GM19328 (cell line): ENCODE measurements around the gene EBF3.

Source experiments
- ATAC-seq: cut with Tn5 transposase; IDR thresholded peaks from one replicate; pipeline ENCODE4 v1.9.1; 2021; ENCODE audit warnings: mild to moderate bottlenecking, moderate library complexity; ENCODE audit not compliant: unreplicated experiment

Gene EBF3

GRCh38 chr10:129877773-129878371, 86.2 kb downstream of the EBF3 start:
- ATAC-seq = no peak

DNA sequence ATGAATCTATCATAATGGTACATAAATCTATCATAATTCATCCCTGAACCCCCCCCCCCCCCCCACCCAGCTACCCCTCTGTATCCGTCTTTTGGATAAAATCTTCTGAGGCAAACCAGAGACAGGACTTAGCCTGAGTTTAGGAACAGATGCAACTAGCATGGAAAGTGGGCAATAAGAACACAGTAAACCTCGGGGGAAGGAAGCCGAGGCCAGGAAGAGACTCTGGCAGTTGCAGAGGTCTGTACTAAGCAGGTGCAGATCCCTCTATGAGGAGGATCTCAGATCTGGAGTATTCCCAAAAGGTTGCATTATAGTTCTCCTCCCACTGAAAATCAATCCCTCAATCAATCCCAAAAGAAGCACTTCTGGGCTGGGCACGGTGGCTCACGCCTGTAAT, 87.2 kb downstream of the EBF3 start:
- ATAC-seq = no peak

- no peak for ATAC-seq
Observed at GRCh38 chr10:129875993-129876726, 87.9 kb downstream of the EBF3 start.

GRCh38 chr10:129873351-129873750, 90.7 kb downstream of the EBF3 start:
- ATAC-seq = no peak

DNA sequence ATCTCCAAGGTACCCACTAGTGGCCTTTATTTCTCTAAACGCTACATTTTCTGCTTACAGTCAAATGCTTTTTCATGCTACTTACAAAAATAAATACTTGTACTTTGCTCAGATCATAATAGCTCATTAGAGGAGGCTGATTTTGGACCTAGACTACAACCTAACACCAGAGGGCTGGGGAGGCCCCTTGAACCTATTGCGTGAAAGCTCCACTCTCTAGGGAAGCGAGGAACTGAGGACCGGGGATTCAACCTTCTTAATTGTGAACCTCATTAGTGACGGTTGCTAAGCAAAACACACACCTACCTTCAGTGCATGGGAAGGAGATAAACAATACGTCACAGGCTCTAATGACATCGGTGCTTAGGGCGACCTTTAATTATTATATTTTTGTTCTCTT, 92.1 kb downstream of the EBF3 start:
- ATAC-seq = no peak

DNA sequence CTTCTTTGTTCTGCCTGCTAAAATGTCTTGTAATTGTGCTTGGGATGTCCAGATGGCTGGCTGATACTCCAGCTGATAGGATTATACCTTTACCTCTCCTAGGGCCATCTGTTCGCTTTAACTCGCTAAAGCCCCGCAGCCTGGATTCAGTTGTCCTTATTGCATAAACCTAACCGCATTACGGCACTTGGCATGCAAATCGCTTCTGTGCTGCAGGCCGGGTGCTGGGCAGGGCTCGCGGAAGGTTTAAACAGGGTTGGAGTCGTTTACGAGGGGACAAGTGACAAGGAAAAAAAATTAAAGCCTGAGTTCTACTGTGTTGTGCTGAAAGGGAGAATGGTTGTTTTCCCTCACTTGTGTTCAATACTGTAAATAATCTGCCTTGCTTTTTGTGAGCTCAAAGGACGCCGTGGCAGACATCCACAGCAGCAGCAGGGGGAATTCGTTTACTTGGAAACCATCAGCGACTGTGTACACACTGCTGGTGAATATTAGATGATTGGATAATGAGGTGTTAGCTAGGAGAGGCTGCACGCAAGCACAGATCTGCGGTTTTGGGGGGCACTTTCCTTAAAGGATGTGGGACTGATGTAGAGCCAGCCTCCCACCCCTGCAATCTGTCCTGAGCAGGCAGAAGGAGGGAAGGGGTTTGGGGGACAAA, 93.0 kb downstream of the EBF3 start:
- ATAC-seq = no peak

DNA sequence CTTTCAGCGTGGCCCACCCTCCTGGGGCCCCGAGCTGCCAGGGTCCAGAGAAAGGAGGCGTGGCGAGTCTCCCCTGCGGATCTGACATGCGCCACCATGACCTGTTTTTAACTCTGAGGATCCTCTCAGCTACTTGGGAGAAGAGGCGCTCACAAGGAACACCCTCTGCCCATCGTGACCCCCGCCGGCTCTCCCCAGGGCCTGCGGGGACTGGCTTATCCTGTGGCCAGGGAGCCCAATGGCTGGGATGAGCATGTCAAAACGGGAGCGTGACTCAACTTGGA, 93.7 kb downstream of the EBF3 start:
- ATAC-seq = no peak

GRCh38 chr10:129869596-129870473, 94.2 kb downstream of the EBF3 start:
- ATAC-seq = no peak

DNA sequence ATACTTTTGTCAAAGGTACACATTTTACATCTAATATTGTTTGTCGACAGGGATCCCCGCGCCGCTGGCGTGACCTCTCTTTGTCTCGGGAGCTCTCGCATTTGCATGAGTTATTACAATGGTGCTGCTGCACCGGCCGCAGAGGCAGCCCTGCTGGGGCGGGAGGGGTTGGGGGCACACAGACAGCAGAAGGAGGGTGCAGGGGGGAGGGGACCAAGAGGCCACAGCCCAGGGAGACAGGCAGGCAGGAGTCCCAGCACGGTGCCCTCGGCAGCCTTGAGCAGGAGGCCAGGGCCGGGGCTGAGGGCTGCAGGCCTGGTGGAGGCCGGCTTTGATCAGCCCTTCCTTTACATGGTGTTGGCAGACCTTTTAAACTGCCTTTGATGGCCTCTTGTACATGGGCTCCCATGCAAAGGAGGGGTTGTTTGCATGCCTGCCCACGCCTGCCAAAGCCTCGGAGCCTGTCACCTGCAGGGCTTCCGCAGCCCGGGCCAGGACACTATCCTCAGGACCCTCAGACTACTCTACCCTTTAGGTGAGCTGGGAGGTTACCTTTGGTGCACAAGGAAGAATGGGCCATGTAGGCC, 95.5 kb downstream of the EBF3 start:
- no peak for ATAC-seq

DNA sequence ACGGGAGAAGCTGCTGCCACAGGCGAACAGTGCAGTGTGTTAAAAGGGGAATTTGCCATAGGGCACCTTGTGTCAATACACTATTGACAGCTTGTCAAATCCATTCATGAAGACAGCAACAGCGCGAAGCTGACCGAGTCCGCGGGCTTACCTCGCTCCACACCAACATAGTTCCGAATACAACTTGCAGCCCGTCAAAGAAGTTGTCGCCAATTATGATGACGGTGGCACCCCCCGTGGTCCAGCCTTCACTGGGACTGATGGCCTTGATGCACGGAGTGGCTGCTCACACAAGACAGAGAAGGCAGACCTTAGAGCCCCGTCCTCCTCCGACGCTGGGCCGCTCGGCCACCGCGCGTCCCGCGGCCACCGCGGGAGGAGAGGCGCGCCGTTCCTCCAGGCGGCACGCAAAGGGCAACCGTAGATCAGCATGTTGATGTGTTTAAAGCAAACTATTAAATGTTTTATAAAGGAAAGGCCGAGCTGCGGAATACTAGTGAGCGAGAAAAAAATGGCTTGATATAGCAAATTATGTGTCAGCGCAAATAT, 96.4 kb downstream of the EBF3 start:
- ATAC-seq = no peak

GRCh38 chr10:129866894-129867293, 97.2 kb downstream of the EBF3 start:
- no peak for ATAC-seq

DNA sequence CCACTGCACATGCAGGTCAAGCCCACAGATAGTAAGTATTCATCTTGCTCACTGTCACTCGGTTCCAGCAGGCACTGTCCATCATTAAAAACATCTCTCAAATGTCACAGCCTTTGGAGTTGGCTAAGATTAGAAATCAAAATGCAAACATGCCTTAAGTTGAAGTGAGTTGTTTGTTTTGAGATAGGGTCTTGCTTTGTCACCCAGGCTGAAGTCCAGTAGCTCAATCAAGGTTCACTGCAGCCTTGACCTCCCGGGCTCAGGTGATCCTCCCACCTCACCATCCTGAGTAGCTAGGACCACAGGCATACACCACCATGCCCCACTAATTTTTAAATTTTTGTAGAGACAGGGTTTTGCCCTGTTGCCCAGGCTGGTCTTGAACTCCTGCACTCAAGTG, 98.1 kb downstream of the EBF3 start:
- ATAC-seq = no peak

DNA sequence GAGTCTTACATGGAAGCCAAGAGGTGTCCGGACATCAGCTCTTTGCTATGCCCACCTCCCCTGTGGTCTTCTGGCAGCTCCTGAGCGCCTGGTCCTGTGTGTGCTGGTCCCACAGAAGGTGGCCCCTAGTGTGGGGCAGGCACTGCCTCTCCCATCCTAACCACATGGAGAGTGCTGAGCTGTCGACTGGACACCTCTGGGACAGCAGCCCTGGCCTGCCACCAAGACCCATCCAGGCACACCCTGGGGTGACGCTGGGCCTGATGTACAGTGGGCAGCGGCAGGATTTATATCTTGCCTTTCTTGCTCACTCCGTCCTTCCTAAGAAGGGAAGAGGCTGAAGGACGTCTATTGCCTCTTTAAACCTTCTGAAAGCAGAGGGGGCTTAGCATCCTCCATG, 98.7 kb downstream of the EBF3 start:
- ATAC-seq = no peak

- no peak for ATAC-seq
Observed at GRCh38 chr10:129864601-129865126, 99.4 kb downstream of the EBF3 start.

DNA sequence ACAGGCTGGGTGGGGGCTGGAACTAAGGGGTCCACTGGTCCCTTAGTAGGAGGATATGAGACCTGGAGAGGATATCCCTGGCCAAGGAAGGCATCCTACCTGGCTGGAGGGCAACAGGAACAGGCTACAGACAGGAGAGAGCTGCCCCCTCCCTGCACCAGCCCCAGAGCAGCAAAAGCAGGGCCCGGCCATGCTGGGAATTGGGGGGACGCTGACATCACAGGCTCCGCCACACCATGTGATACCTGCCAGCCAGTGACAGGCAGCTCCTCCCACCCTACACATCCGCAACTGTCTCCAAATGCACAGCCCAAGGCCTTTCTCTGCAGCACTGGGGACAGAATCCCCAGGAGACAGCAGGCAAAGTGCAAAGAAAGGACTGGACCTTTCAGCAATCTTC, 100.0 kb downstream of the EBF3 start:
- ATAC-seq = no peak

DNA sequence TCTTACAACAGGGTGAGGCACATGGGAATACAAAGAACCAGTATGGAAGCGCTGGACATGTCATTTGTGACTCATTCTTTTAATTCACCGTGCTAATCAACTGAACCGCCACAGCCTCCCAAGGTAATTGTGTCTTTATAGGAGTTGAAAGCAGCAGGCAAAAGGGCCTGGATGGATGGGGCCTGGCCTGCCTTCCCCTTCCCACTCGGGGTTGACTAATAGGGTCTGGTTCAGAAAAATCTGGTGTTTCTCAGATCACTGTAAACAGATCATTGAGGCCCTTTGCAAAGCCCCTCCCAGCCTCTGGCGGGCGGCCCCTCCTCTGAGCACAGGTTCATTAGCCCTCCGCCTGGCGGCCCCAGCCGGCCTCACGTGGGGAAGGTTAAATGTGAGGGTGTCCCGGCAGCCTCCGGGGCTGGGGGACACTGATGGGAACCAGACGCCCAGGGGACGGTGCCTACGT, 100.8 kb downstream of the EBF3 start:
- no peak for ATAC-seq

GRCh38 chr10:129861776-129862531, 102.1 kb downstream of the EBF3 start:
- ATAC-seq = no peak

GRCh38 chr10:129860396-129860795, 103.7 kb downstream of the EBF3 start:
- no peak for ATAC-seq

DNA sequence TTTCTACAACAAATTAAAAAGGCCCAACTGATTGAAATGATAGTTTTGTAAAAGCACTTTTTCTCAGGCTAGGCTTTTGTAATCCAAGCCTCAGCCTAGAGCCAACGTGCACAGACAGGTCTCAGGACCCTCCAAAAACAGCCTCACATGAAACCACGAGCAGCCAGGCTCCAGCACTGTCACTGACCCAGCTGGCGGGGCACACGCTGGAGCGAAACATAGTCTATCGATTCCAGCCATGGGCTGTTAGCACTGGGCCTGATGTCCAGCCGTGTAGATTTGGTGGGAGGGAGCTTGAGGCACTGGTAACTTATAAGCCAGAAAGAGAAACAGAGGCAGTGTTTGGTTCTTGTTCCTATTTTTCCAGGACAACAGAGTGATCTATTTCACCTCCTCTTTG, 104.5 kb downstream of the EBF3 start:
- ATAC-seq = no peak
